Measurements from ENCODE around the gene CCDC136.

Gene CCDC136

DNA sequence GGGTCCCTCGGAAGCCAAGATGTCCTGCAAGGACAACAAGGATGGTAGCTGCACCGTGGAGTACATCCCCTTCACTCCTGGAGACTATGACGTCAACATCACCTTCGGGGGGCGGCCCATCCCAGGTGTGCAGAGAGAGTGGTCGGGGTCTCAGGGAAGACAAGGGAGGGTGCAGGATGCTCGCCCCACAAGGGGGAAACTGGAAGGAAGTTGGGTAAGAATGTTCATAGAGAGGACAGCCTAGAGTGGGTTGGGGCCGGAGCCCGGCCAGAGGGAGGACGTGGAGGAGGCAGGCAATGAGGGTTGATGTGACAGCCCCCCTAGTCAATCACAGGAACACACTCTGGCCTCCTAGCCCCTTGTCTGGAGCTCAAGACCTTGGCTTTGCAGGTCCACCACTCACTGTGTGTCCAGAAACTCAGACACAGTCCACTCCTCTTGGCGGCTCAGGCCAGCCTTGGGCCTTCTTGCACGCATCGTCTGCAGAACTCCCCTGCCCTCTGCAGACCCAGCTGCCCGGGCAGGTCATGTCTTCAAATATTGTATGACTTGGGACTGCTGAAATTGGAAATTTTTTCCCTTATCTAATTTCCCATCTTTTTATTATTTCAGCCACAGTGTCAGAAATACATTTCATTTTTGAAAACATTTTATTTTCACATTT, 55.1 kb downstream of the CCDC136 start:
- no peak for DNase-seq

GRCh38 chr7:128847721-128848211, 56.0 kb downstream of the CCDC136 start:
- no peak for DNase-seq

- no peak for DNase-seq
These were observed 56.8 kb downstream of the CCDC136 start for GRCh38 chr7:128848289-128849155.

GRCh38 chr7:128849156-128849515, 57.4 kb downstream of the CCDC136 start:
- no peak for DNase-seq

- DNase-seq = no peak
These were observed 58.2 kb downstream of the CCDC136 start for GRCh38 chr7:128849804-128850490.

DNA sequence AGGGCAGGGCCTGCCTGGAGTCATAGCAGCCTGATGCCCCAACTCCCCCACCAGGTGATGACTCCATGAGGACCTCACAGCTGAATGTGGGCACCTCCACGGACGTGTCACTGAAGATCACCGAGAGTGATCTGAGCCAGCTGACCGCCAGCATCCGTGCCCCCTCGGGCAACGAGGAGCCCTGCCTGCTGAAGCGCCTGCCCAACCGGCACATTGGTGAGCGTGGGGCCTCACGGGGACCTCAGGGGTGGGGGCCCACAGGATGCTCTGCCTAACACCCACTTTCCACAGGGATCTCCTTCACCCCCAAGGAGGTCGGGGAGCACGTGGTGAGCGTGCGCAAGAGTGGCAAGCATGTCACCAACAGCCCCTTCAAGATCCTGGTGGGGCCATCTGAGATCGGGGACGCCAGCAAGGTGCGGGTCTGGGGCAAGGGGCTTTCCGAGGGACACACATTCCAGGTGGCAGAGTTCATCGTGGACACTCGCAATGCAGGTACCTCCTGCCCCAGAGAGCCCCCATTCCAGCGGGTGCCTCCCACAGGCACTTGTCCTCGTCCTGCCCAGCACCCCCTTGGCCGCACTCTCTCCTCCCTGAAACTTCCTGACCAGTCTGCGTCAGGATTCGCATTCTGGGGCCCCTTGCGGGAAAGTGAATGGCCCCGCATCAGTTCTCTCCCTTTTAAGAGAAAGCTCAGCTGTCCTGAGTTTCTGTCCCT, 60.9 kb downstream of the CCDC136 start:
- no peak for DNase-seq

GRCh38 chr7:128853799-128854198, 62.0 kb downstream of the CCDC136 start:
- no peak for DNase-seq

GRCh38 chr7:128854396-128854795, 62.6 kb downstream of the CCDC136 start:
- DNase-seq = no peak

DNA sequence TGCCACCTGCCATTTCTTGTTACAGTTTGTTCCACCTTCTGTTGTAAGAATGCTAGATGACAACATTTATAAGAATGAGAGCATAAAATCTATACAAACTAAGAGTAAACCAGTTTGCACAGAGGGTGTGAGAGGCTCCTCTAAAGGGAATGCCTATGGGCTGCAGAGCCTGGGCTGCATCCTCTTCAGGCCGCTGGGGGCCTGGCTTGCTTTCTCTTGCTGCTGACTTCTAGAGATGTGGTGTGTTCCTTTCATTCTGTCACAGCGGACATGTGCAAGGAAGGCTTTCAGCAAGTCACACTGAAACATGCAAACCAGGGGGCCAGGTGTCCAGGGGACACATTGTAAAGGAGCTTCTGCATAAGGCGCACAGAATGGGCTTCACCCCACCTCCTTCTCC, 63.8 kb downstream of the CCDC136 start:
- DNase-seq = no peak

- DNase-seq = no peak
These were observed 64.4 kb downstream of the CCDC136 start for GRCh38 chr7:128856001-128856718.

GRCh38 chr7:128858380-128859231, 66.8 kb downstream of the CCDC136 start:
- no peak for DNase-seq

- no peak for DNase-seq
These were observed 67.7 kb downstream of the CCDC136 start for GRCh38 chr7:128859232-128860157.

- no peak for DNase-seq
These were observed 68.6 kb downstream of the CCDC136 start for GRCh38 chr7:128860158-128861073.

- DNase-seq = no peak
These were observed 70.3 kb downstream of the CCDC136 start for GRCh38 chr7:128861957-128862570.

DNA sequence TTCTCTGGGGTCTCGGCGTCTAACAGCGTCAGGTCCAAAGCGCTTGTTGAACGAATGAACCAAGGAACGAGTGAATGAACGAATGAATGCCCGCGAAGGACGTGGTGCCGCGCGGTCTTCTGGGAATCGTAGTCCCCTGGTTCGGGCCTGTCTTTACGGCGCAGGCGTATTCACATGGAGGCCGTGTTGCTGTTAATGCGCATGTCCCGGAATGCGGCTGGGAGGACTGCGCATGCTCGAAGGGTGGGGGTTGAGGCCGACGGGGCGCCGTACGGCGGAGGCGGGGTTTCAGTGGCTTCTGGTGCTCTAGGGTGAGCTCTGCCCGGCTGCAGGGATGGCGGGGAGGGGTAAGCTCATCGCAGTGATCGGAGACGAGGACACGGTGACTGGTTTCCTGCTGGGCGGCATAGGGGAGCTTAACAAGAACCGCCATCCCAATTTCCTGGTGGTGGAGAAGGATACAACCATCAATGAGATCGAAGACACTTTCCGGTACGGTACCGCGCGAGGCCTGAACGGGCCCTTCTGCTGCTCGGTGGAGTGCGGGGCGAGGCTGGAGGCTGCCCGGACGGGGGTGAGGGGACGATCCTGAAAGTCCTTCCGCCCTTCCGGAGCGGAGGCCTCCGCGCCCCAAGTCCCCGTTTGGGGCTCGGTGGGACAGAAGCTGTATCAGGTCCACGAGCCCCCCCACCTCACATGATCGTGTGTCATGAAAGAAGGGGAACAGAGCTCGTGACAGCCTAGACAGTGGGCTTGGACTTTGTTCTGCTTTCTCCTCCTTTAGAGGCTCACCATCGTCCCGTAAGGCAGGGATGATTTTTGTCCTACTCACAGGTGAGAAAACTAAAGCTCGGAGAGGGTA, 71.0 kb downstream of the CCDC136 start, which contains the start of gene ATP6V1F:
TSS of gene ATP6V1F (plus strand) at position 286 of the 862 bp plus-strand sequence. CDS start at position 335, 49 bp downstream.
- DNase-seq = peak; percentile 98 to 99 (median 98)

- peak; percentile 65 to 72 (median 68) for DNase-seq
These were observed 71.7 kb downstream of the CCDC136 start for GRCh38 chr7:128863433-128863989.

DNA sequence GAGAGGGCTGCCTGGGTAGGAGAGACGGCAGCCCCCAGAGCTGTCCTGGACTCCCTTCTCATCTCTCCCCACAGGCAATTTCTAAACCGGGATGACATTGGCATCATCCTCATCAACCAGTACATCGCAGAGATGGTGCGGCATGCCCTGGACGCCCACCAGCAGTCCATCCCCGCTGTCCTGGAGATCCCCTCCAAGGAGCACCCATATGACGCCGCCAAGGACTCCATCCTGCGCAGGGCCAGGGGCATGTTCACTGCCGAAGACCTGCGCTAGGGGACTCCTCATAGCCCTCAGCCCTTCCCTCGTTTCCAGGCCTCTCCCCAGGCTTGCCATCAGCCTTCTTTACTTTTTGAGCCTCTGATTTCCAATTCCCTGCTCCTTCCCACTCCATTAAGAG, 73.5 kb downstream of the CCDC136 start:
- DNase-seq = no peak
